Measurements from ENCODE around the gene IQGAP3. TPM values are rescaled to one million over a fixed set of nuclear protein-coding genes. Genes with fewer than 3 reads are reported as not detected.

The IQGAP3 gene
- total RNA-seq, 2 donors from 2014 or later: 2.2 to 3.5 TPM

DNA sequence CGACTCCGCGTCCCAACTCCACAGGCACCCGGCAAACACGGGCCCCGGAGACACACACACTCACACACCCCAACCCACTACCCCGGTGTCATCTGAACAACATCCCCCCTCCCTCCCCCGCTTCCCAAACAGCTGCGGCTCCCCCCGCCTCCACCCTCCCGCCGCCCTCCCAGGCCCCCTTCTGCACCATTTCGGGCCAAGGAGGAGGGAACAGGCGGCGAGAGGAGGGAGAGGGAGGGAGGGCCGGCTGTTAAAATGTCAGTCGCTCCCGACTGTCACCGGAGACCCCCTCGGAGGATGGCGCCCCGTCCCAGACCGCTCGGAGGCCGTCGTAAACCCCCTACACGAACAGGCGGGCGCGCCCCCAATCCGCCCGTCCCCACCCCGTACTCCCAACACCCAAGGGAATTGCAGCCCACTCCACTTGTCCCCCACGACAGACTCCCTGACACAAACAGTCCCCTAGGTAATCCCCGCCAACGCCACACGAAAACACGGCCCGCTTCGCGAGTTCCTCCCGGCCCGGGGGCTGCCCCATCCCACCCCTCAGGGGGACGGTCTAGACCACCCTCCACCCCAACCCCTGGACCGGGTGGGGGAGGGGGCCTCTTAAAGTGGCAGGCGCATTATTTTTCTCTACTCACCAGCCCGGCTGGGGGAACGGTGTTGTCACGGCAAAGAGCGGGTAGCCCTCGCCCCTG, 72.4 kb downstream of the IQGAP3 start:
- TF ChIP-seq, protein P1, sequence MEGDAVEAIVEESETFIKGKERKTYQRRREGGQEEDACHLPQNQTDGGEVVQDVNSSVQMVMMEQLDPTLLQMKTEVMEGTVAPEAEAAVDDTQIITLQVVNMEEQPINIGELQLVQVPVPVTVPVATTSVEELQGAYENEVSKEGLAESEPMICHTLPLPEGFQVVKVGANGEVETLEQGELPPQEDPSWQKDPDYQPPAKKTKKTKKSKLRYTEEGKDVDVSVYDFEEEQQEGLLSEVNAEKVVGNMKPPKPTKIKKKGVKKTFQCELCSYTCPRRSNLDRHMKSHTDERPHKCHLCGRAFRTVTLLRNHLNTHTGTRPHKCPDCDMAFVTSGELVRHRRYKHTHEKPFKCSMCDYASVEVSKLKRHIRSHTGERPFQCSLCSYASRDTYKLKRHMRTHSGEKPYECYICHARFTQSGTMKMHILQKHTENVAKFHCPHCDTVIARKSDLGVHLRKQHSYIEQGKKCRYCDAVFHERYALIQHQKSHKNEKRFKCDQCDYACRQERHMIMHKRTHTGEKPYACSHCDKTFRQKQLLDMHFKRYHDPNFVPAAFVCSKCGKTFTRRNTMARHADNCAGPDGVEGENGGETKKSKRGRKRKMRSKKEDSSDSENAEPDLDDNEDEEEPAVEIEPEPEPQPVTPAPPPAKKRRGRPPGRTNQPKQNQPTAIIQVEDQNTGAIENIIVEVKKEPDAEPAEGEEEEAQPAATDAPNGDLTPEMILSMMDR (IDR thresholded peaks at IDR 0.05): no peak
- Histone ChIP-seq H3K4me3 (peak overlapping the region; percentile 87), H3K4me1 (ENCODE audit: control insufficient read depth in 1 of 2, low read depth in 2 of 2) (peaks cover 62 to 69% of the 10 kb centered on the region in 2 donors), H3K27me3 (replicated peaks; ENCODE audit: insufficient read depth) (no peaks in the 10 kb centered on the region), H3K27ac (peak overlapping the region; percentile 97 to 100), H3K9me3 (no peaks in the 10 kb centered on the region), H3K36me3 (peaks cover 4% of the 10 kb centered on the region)
- no peak for DNase-seq (ENCODE audit: low spot score)
- ATAC-seq (ENCODE audit: insufficient number of reproducible peaks, low FRiP score, low read depth): no peak

- Histone ChIP-seq H3K4me3 (peak overlapping the region; percentile 87), H3K36me3 (peaks cover 9% of the 10 kb centered on the region), H3K9me3 (no peaks in the 10 kb centered on the region), H3K4me1 (ENCODE audit: control insufficient read depth in 1 of 2, low read depth in 2 of 2) (peaks cover 64 to 70% of the 10 kb centered on the region in 2 donors), H3K27ac (peak overlapping the region; percentile 97 to 100), H3K27me3 (replicated peaks; ENCODE audit: insufficient read depth) (no peaks in the 10 kb centered on the region)
- no peak for DNase-seq (ENCODE audit: low spot score)
- ATAC-seq (ENCODE audit: insufficient number of reproducible peaks, low FRiP score, low read depth): no peak
- TF ChIP-seq, protein P1 (IDR thresholded peaks at IDR 0.05): no peak
Measured at GRCh38 chr1:156499194-156499841, 73.0 kb downstream of the IQGAP3 start.

DNA sequence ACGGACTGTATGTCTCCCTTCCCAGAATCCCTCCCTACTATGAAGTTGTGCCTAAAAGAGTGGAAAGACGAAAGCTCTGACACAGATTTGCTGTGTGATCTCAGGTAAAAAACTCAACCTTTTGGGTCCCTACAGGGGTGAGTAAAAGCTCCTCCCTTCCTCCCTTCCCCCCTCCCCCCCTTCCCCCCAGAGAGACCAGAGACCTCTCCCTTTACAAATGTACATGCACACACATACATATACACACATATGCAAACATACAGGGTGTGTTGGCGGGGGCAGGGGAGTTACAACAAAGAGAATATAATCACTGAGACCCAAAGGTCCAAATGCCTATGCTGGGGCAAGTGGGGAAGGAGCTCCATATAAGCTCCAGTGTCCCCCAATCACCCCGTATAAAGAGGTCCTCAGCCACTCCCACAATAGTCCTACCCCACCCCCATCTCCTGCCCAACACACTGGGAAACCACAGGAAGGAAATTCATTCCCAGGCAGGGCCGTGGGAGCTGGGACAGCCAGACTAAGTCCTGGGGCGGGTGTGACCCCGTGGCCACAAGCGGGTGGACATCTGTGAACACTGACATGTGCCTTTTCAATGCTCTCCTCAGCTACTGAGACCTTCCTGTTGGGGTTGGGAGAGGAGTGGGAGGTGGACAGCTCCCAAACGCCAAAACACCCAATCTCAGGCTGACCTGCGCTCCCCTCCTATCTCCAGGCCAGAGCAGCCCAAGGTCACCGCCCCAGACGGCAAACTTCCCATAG, 73.8 kb downstream of the IQGAP3 start:
- DNase-seq (ENCODE audit: low spot score) (no peak), ATAC-seq (ENCODE audit: insufficient number of reproducible peaks, low FRiP score, low read depth) (no peak)
- Histone ChIP-seq H3K27me3 (replicated peaks; ENCODE audit: insufficient read depth) (no peaks in the 10 kb centered on the region), H3K4me1 (ENCODE audit: control insufficient read depth in 1 of 2, low read depth in 2 of 2) (peaks cover 64 to 70% of the 10 kb centered on the region in 2 donors), H3K27ac (peak overlapping the region; percentile 97 to 100), H3K36me3 (peaks cover 9% of the 10 kb centered on the region), H3K9me3 (no peaks in the 10 kb centered on the region), H3K4me3 (peak overlapping the region; percentile 87)
- TF ChIP-seq, protein P1 (IDR thresholded peaks at IDR 0.05): no peak

- Histone ChIP-seq H3K4me1 (ENCODE audit: control insufficient read depth in 1 of 2, low read depth in 2 of 2) (peaks cover 66 to 70% of the 10 kb centered on the region in 2 donors), H3K36me3 (peaks cover 9% of the 10 kb centered on the region), H3K27ac (peak overlapping the region; percentile 97 to 100), H3K27me3 (replicated peaks; ENCODE audit: insufficient read depth) (no peaks in the 10 kb centered on the region), H3K4me3 (peak overlapping the region; percentile 87), H3K9me3 (no peaks in the 10 kb centered on the region)
- DNase-seq (ENCODE audit: low spot score): no peak
- no peak for ATAC-seq (ENCODE audit: insufficient number of reproducible peaks, low FRiP score, low read depth)
- TF ChIP-seq, protein P1 (IDR thresholded peaks at IDR 0.05): no peak
Measured at GRCh38 chr1:156497743-156498431, 74.5 kb downstream of the IQGAP3 start.
